Activated B cell treated with CpG ODN at 0.5 μM for 24 hours (primary cell): ENCODE results near the gene AKNA. TPM values are rescaled to one million over a fixed set of nuclear protein-coding genes. Genes with fewer than 3 reads are reported as not detected.

ENCODE experiments used
- ATAC-seq: fragments of 200-7000 bp; cut with Tn5 transposase; one replicate; pipeline ENCODE4 v1.10.0; 2021; ENCODE audit warnings: low read depth, mild to moderate bottlenecking, moderate library complexity
- CTCF ChIA-PET: fragments of 350-600 bp; sonication (Branson Sonifier 250); formaldehyde crosslinking; loops from one replicate; lab custom pipeline; 2021; ENCODE audit warnings: antibody characterized with exemption; lab: Charles Lee
- POLR2A ChIA-PET: fragments of 350-600 bp; sonication (Branson Sonifier 250); formaldehyde crosslinking; loops from one replicate; lab custom pipeline; 2021; ENCODE audit warnings: antibody characterized with exemption; lab: Charles Lee
- DNase-seq: peaks from one replicate; pipeline ENCODE4 v3.0.0; 2022
- H3K27ac Mint-ChIP-seq: one replicate; pipeline ENCODE4 v1.8.0; 2020; ENCODE audit warnings: mixed read lengths
- H3K27me3 Mint-ChIP-seq: one replicate; pipeline ENCODE4 v1.8.0; 2021; ENCODE audit warnings: mixed read lengths
- H3K36me3 Mint-ChIP-seq: one replicate; pipeline ENCODE4 v1.8.0; 2021; ENCODE audit warnings: low read depth, mixed read lengths
- H3K4me1 Mint-ChIP-seq: one replicate; pipeline ENCODE4 v1.8.0; 2021; ENCODE audit warnings: mixed read lengths
- H3K4me3 Mint-ChIP-seq: one replicate; pipeline ENCODE4 v1.8.0; 2020; ENCODE audit warnings: mild to moderate bottlenecking, mixed read lengths
- H3K9me3 Mint-ChIP-seq: one replicate; pipeline ENCODE4 v1.8.0; 2020; ENCODE audit warnings: mixed read lengths
- intact Hi-C: fragments of 100-400 bp; cut with micrococcal nuclease; formaldehyde crosslinking; loops from one replicate; pipeline ENCODE4 v1.15.1; 2024
- total RNA-seq: library from RNA; stranded (reverse); gene quantifications from 2 replicates; pipeline ENCODE4 v1.2.3, GENCODE V29; 2022
- TF ChIP-seq, protein P1 (sequence below): fragments of 200-600 bp; IDR thresholded peaks from one replicate; pipeline ENCODE4 v1.8.0; 2022; ENCODE audit warnings: antibody characterized with exemption, mild to moderate bottlenecking

Gene AKNA
- total RNA-seq, 1 donor from 2014 or later = 322 TPM

DNA sequence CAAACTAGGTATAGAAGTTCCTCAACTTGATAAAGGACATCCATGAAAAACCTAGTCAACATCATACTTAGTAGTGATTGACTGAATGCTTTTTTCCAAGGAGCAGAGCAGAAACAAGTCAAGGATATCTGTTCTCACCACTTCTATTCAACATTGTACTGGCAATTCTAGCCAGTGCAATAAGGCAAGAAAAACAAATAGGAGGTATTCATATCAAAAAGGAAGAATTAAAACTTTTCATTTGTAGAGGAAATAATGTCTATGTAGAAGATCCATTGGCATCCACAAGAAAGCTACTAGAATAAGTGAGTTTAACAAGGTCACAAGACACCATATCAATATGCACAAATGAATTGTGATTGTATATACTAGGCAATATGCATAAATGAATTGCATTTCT is 93.1 kb downstream of the AKNA start:
- H3K36me3 Mint-ChIP-seq = peaks cover 4% of the 10 kb centered on the region
- TF ChIP-seq, protein P1, sequence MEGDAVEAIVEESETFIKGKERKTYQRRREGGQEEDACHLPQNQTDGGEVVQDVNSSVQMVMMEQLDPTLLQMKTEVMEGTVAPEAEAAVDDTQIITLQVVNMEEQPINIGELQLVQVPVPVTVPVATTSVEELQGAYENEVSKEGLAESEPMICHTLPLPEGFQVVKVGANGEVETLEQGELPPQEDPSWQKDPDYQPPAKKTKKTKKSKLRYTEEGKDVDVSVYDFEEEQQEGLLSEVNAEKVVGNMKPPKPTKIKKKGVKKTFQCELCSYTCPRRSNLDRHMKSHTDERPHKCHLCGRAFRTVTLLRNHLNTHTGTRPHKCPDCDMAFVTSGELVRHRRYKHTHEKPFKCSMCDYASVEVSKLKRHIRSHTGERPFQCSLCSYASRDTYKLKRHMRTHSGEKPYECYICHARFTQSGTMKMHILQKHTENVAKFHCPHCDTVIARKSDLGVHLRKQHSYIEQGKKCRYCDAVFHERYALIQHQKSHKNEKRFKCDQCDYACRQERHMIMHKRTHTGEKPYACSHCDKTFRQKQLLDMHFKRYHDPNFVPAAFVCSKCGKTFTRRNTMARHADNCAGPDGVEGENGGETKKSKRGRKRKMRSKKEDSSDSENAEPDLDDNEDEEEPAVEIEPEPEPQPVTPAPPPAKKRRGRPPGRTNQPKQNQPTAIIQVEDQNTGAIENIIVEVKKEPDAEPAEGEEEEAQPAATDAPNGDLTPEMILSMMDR = no peak
- H3K27me3 Mint-ChIP-seq = peaks cover 3% of the 10 kb centered on the region
- H3K4me3 Mint-ChIP-seq = no peak overlapping the region
- H3K27ac Mint-ChIP-seq = no peak overlapping the region
- peaks cover 2% of the 10 kb centered on the region for H3K4me1 Mint-ChIP-seq
- DNase-seq (no peak), ATAC-seq (no peak)
- intact Hi-C loops = no loop called here
- POLR2A ChIA-PET = no interaction called here
- H3K9me3 Mint-ChIP-seq = peaks cover 13% of the 10 kb centered on the region
- CTCF ChIA-PET = no interaction called here

- peaks cover 3% of the 10 kb centered on the region for H3K27me3 Mint-ChIP-seq
- no peak overlapping the region for H3K4me3 Mint-ChIP-seq
- ChIA-PET CTCF (interaction anchor here (1.4 to 3.3 kb wide), 3 partner anchors 138 to 209 kb away, joined by 3 to 20 read pairs (median 5); no protein-coding TSS in a partner anchor), POLR2A (no interaction called here)
- H3K36me3 Mint-ChIP-seq = peaks cover 4% of the 10 kb centered on the region
- H3K27ac Mint-ChIP-seq = no peak overlapping the region
- H3K4me1 Mint-ChIP-seq = peaks cover 2% of the 10 kb centered on the region
- TF ChIP-seq, protein P1 = no peak
- DNase-seq = peak; percentile 5
- no peak for ATAC-seq
- peaks cover 13% of the 10 kb centered on the region for H3K9me3 Mint-ChIP-seq
- intact Hi-C loops = loop anchor here (1.0 kb wide), 3 partner anchors 137 to 210 kb away; partner anchors contain the start of gene COL27A1
Observed at GRCh38 chr9:114291886-114292590, 95.7 kb downstream of the AKNA start.

DNA sequence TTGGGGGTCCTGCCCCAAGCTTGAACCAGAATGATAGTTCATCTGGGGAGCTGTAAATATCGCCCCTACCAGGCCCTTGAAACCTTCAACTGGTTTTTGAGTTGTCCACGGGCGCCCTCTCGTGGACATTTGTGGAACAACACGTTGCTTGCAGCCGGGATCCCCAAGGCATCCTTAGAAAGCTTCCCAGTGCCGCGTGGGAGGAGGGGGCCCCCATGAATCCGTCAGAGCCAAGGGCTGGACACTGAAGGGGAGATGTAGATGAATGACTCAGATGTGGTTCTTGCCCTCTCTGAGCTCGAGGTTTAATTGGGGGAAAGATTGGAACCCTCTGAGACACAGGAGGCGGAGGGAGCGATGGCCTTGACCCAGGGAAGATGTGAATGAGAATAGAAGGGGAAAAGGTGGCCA is 96.7 kb downstream of the AKNA start:
- DNase-seq (peak; percentile 67), ATAC-seq (peak; percentile 56)
- H3K4me1 Mint-ChIP-seq = peaks cover 2% of the 10 kb centered on the region
- peaks cover 3% of the 10 kb centered on the region for H3K27me3 Mint-ChIP-seq
- intact Hi-C loops = loop anchor here (1.0 kb wide), 3 partner anchors 136 to 209 kb away; partner anchors contain the start of gene COL27A1
- CTCF ChIA-PET = interaction anchor here (0.7 to 3.3 kb wide), 7 partner anchors 8 to 262 kb away, joined by 3 to 22 read pairs (median 4); partner anchors contain the start of gene COL27A1
- POLR2A ChIA-PET = no interaction called here
- H3K9me3 Mint-ChIP-seq = peaks cover 11% of the 10 kb centered on the region
- no peak overlapping the region for H3K4me3 Mint-ChIP-seq
- peak overlapping the region; percentile 43 for H3K27ac Mint-ChIP-seq
- H3K36me3 Mint-ChIP-seq = peaks cover 4% of the 10 kb centered on the region
- TF ChIP-seq, protein P1 = peak; percentile 47

GRCh38 chr9:114290561-114290986 is 97.2 kb downstream of the AKNA start:
- H3K27me3 Mint-ChIP-seq = peaks cover 3% of the 10 kb centered on the region
- ChIA-PET CTCF (interaction anchor here (0.7 to 3.3 kb wide), 7 partner anchors 8 to 262 kb away, joined by 3 to 22 read pairs (median 4); partner anchors contain the start of gene COL27A1), POLR2A (no interaction called here)
- no peak overlapping the region for H3K4me3 Mint-ChIP-seq
- peaks cover 2% of the 10 kb centered on the region for H3K4me1 Mint-ChIP-seq
- ATAC-seq (no peak), DNase-seq (no peak)
- intact Hi-C loops = no loop called here
- TF ChIP-seq, protein P1 = no peak
- H3K36me3 Mint-ChIP-seq = peaks cover 1% of the 10 kb centered on the region
- no peak overlapping the region for H3K27ac Mint-ChIP-seq
- H3K9me3 Mint-ChIP-seq = peaks cover 8% of the 10 kb centered on the region
